Keratinocyte (primary cell): ENCODE data around the gene ATP9B. TPM values are rescaled to one million over a fixed set of nuclear protein-coding genes. Genes with fewer than 3 reads are reported as not detected.

ENCODE experiments used
- DNase-seq: peaks from one replicate; pipeline ENCODE4 v3.0.0-alpha.2; 2011; ENCODE audit warnings: low read depth, missing footprints, low spot score
- FAIRE-seq: peaks from 2 replicates; lab custom pipeline; 2011; peaks lifted over from hg19 to GRCh38; lab: Jason Lieb, UNC
- H2AFZ ChIP-seq: 2 replicates; pipeline ENCODE4 v1.6.0; 2012; ENCODE audit warnings: low read length, control low read depth, inconsistent platforms; ENCODE audit not compliant: control insufficient read depth
- H3K27ac ChIP-seq: 2 replicates; pipeline ENCODE4 v1.5.1; 2011; ENCODE audit warnings: low read length; ENCODE audit not compliant: control insufficient read depth, insufficient read depth
- H3K27me3 ChIP-seq: 3 replicates; pipeline ENCODE4 v1.6.0; 2011; ENCODE audit warnings: low read length; ENCODE audit not compliant: control insufficient read depth, insufficient read depth; ENCODE audit errors: extremely low read depth
- H3K36me3 ChIP-seq, 2 experiments: 2 replicates in 1 of 2; 3 replicates in 1 of 2; pipeline ENCODE4 v1.5.1; 2011; ENCODE audit warnings: low read length in 2 of 2, mild to moderate bottlenecking in 1 of 2; ENCODE audit not compliant: control insufficient read depth in 2 of 2, insufficient read depth in 2 of 2; ENCODE audit errors: extremely low read depth in 1 of 2
- H3K4me1 ChIP-seq: 3 replicates; pipeline ENCODE4 v1.5.1; 2011; ENCODE audit warnings: low read length; ENCODE audit not compliant: control insufficient read depth, insufficient read depth; ENCODE audit errors: extremely low read depth
- H3K4me2 ChIP-seq: 3 replicates; pipeline ENCODE4 v1.6.0; 2011; ENCODE audit warnings: low read depth, low read length; ENCODE audit not compliant: control insufficient read depth, insufficient read depth; ENCODE audit errors: extremely low read depth
- H3K4me3 ChIP-seq, 3 experiments: fragments of 200-600 bp in 1 of 3; sonication (generic) in 1 of 3; 2 replicates in 2 of 3; 3 replicates in 1 of 3; pipeline ENCODE4 v1.5.1; 2011 to 2016; ENCODE audit warnings: low read length in 3 of 3, mild to moderate bottlenecking in 3 of 3, control low read depth in 2 of 3, inconsistent platforms in 1 of 3, low read depth in 1 of 3, mixed read lengths in 1 of 3, mixed run types in 1 of 3, moderate library complexity in 1 of 3; ENCODE audit not compliant: control insufficient read depth in 2 of 3, insufficient read depth in 2 of 3; ENCODE audit errors: extremely low read depth in 1 of 3
- H3K79me2 ChIP-seq: 2 replicates; pipeline ENCODE4 v1.6.0; 2012; ENCODE audit warnings: low read length; ENCODE audit not compliant: control insufficient read depth, insufficient read depth
- H3K9ac ChIP-seq: 3 replicates; pipeline ENCODE4 v1.6.0; 2011; ENCODE audit warnings: low read length; ENCODE audit not compliant: control insufficient read depth, insufficient read depth; ENCODE audit errors: extremely low read depth
- H3K9me1 ChIP-seq: 3 replicates; pipeline ENCODE4 v1.6.0; 2011; ENCODE audit warnings: low read length; ENCODE audit not compliant: control insufficient read depth, insufficient read depth; ENCODE audit errors: extremely low read depth
- H3K9me3 ChIP-seq: 2 replicates; pipeline ENCODE4 v1.5.1; 2012; ENCODE audit warnings: low read depth, low read length; ENCODE audit not compliant: control insufficient read depth
- H4K20me1 ChIP-seq: 3 replicates; pipeline ENCODE4 v1.6.0; 2011; ENCODE audit warnings: low read length; ENCODE audit not compliant: control insufficient read depth, insufficient read depth; ENCODE audit errors: extremely low read depth
- EZH2 ChIP-seq: IDR thresholded peaks from one replicate; pipeline ENCODE4 v1.6.1; 2012; ENCODE audit warnings: inconsistent platforms, mild to moderate bottlenecking, low read length, moderate library complexity
- dilution Hi-C: fragments of 300-500 bp; cut with MboI; formaldehyde crosslinking; loops from one replicate; pipeline ENCODE4 v1.7.0; 2020; ENCODE audit warnings: low sequenced_read_pairs; ENCODE audit not compliant: extremely low pct_ligation_motif_present
- polyA plus RNA-seq, 5 experiments: library from polyadenylated mRNA; depleted of rRNA in 3 of 5; stranded (reverse) in 3 of 5; stranded (forward) in 1 of 5; unstranded in 1 of 5; fragments of >200 nt; gene quantifications; 1 replicate in 1 of 5; 2 replicates in 3 of 5; 3 replicates in 1 of 5; pipeline versions ENCODE4 v1.2.1 to v1.2.3, GENCODE V29; 2011 to 2012; ENCODE audit warnings: missing spikeins in 2 of 5, low read depth in 1 of 5, low replicate concordance in 1 of 5
- TF ChIP-seq, protein P1 (sequence below), 3 experiments: IDR thresholded peaks in 1 of 3; conservative IDR thresholded peaks in 1 of 3; optimal IDR thresholded peaks in 1 of 3; 2 replicates in 2 of 3; 3 replicates in 1 of 3; pipeline versions ENCODE3 to v1.5.1; 2011; ENCODE audit warnings: low read length in 3 of 3, mild to moderate bottlenecking in 3 of 3, moderate library complexity in 2 of 3, control low read depth in 1 of 3, inconsistent platforms in 1 of 3; ENCODE audit not compliant: insufficient read depth in 2 of 3; ENCODE audit errors: extremely low read depth in 1 of 3

Gene ATP9B
- polyA plus RNA-seq, 1 donor (not counting 4 experiments of a cell fraction or from before 2014, with no cell fraction given), result 16.1 TPM

DNA sequence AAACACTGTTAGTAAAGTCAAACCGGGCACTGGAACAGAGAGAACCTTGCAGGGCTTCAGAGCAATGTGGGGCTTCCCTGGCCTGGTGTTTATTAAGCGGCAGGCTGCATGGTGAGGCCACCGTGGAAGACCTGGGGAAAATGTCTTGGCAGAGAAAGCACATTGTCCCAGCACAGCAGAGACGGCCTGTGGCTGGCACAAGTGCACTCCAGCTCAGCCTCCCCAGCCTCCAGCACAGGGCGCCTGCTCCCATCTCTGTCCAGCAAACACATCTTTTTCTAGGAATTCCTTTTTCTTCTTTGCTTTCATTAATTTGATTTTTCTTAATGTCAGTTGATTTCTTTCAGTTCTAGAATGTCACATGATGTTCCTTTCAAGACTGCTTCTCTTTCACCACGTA lies 188.3 kb downstream of the ATP9B start:
- FAIRE-seq, result no peak
- dilution Hi-C loops, result no loop called here

DNA sequence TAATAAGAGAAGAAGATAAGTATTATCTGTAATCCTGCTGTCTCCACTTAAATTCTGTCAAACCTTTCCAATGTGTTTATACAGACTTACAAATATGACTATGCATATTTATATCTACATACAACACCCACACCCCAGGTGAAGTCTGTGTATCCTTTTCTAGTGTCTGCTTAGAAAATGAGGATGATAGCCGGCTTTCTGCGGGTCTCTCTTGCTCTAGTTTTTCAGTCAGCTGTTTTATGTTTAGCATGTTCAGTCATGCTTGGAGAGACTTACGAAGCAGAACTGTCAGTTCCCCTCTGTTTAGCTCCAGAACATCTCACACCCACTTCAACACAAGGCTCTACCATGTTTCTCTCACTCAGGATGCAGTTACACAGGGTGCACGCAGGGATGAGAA lies 189.3 kb downstream of the ATP9B start:
- H3K4me3 ChIP-seq, result no peak overlapping the region
- no peaks in the 10 kb centered on the region for H3K4me1 ChIP-seq
- H3K4me2 ChIP-seq, result no peak overlapping the region
- dilution Hi-C loops, result no loop called here
- no peaks in the 10 kb centered on the region for H3K27me3 ChIP-seq
- H2AFZ ChIP-seq, result no peak overlapping the region
- no peaks in the 10 kb centered on the region for H3K9me1 ChIP-seq
- TF ChIP-seq, protein P1, sequence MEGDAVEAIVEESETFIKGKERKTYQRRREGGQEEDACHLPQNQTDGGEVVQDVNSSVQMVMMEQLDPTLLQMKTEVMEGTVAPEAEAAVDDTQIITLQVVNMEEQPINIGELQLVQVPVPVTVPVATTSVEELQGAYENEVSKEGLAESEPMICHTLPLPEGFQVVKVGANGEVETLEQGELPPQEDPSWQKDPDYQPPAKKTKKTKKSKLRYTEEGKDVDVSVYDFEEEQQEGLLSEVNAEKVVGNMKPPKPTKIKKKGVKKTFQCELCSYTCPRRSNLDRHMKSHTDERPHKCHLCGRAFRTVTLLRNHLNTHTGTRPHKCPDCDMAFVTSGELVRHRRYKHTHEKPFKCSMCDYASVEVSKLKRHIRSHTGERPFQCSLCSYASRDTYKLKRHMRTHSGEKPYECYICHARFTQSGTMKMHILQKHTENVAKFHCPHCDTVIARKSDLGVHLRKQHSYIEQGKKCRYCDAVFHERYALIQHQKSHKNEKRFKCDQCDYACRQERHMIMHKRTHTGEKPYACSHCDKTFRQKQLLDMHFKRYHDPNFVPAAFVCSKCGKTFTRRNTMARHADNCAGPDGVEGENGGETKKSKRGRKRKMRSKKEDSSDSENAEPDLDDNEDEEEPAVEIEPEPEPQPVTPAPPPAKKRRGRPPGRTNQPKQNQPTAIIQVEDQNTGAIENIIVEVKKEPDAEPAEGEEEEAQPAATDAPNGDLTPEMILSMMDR (optimal IDR thresholded peaks at IDR 0.05 in 1 of 3, IDR thresholded peaks at IDR 0.05 in 1 of 3, conservative IDR thresholded peaks at IDR 0.05 in 1 of 3; ENCODE audit: extremely low read depth in 1 of 3, insufficient read depth in 2 of 3, low read length in 3 of 3), result no peak
- TF ChIP-seq EZH2, result no peak
- FAIRE-seq (no peak), DNase-seq (no peak)
- H3K27ac ChIP-seq, result no peak overlapping the region
- no peaks in the 10 kb centered on the region for H3K79me2 ChIP-seq
- peaks cover 0 to 10% of the 10 kb centered on the region in 2 experiments for H3K36me3 ChIP-seq
- H3K9me3 ChIP-seq, result no peaks in the 10 kb centered on the region
- no peak overlapping the region for H3K9ac ChIP-seq
- no peaks in the 10 kb centered on the region for H4K20me1 ChIP-seq

More for the DNA sequence above, 188.3 kb downstream of the ATP9B start:
- H3K4me3 ChIP-seq, result no peak overlapping the region
- no peaks in the 10 kb centered on the region for H4K20me1 ChIP-seq
- no peak overlapping the region for H3K4me2 ChIP-seq
- no peaks in the 10 kb centered on the region for H3K9me3 ChIP-seq
- H3K9ac ChIP-seq, result no peak overlapping the region
- H3K9me1 ChIP-seq, result no peaks in the 10 kb centered on the region
- no peak overlapping the region for H2AFZ ChIP-seq
- no peaks in the 10 kb centered on the region for H3K27me3 ChIP-seq
- no peak for DNase-seq
- peaks cover 0 to 10% of the 10 kb centered on the region in 2 experiments for H3K36me3 ChIP-seq
- TF ChIP-seq EZH2, result no peak
- TF ChIP-seq, protein P1 (optimal IDR thresholded peaks at IDR 0.05 in 1 of 3, IDR thresholded peaks at IDR 0.05 in 1 of 3, conservative IDR thresholded peaks at IDR 0.05 in 1 of 3; ENCODE audit: extremely low read depth in 1 of 3, insufficient read depth in 2 of 3, low read length in 3 of 3), result no peak
- no peaks in the 10 kb centered on the region for H3K4me1 ChIP-seq
- H3K79me2 ChIP-seq, result no peaks in the 10 kb centered on the region
- no peak overlapping the region for H3K27ac ChIP-seq
